ENCODE data around the gene PRKCQ.

DNA sequence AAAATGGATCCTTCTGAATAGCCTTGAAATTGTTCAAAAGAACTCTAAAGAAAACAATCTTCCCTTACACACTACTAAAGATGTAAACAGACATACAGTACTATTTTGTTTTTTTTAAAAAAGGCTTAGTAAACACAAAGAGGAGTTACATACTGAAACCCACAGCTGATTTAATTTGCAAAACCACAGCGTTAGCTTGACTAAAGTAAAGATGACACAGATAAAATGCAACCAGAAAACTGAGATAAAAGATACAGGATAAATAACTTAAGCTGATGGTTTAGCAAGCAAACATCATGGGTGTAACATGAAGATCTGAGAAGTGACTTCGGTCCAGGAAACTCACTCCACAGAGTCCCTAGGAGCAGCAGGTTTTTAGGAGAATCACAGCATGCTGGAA is 21.8 kb downstream of the PRKCQ start:
- TF ChIP-seq CTCF (IDR thresholded peaks at IDR 0.05; ENCODE audit: poor library complexity) (no peak), EZH2 (IDR thresholded peaks at IDR 0.05; ENCODE audit: borderline replicate concordance) (no peak)

Measured in hepatocyte (in vitro differentiated cells).